RWPE2 (cell line): ENCODE measurements around the gene RAB1B.

Source experiments
- ATAC-seq: fragments of 200-7000 bp; cut with Tn5 transposase; 3 replicates; pipeline ENCODE4 v1.9.1; 2021; ENCODE audit warnings: low read depth
- DNase-seq: peaks from one replicate; pipeline ENCODE4 v3.0.0-alpha.2; 2020; ENCODE audit warnings: low spot score
- H3K27ac ChIP-seq: fragments of 450-650 bp; 2 replicates; pipeline ENCODE4 v1.5.1; 2017; ENCODE audit warnings: mild to moderate bottlenecking; ENCODE audit not compliant: poor library complexity, severe bottlenecking
- H3K27me3 ChIP-seq: fragments of 250-450 bp; sonication (Bioruptor Pico); 2 replicates; pipeline ENCODE4 v1.5.1; 2021; ENCODE audit warnings: mild to moderate bottlenecking, moderate library complexity; ENCODE audit not compliant: insufficient read depth, poor library complexity, severe bottlenecking
- H3K36me3 ChIP-seq: fragments of 250-450 bp; sonication (Bioruptor Pico); 2 replicates; pipeline ENCODE4 v1.5.1; 2020; ENCODE audit warnings: low read depth, mild to moderate bottlenecking, moderate library complexity
- H3K4me1 ChIP-seq: fragments of 250-450 bp; sonication (Bioruptor Pico); 2 replicates; pipeline ENCODE4 v1.5.1; 2021; ENCODE audit warnings: mild to moderate bottlenecking, moderate library complexity; ENCODE audit not compliant: insufficient read depth, poor library complexity, severe bottlenecking
- H3K4me3 ChIP-seq: fragments of 250-450 bp; sonication (Bioruptor Pico); 2 replicates; pipeline ENCODE4 v1.5.1; 2021; ENCODE audit warnings: mild to moderate bottlenecking, moderate library complexity; ENCODE audit not compliant: severe bottlenecking
- H3K9me3 ChIP-seq: fragments of 250-450 bp; sonication (Bioruptor Pico); 2 replicates; pipeline ENCODE4 v1.5.1; 2021; ENCODE audit warnings: mild to moderate bottlenecking, moderate library complexity; ENCODE audit not compliant: severe bottlenecking
- CTCF ChIP-seq: fragments of 450-650 bp; IDR thresholded peaks from one replicate; pipeline ENCODE4 v1.5.1; 2017; ENCODE audit warnings: mild to moderate bottlenecking, moderate library complexity; ENCODE audit not compliant: poor library complexity, severe bottlenecking

Gene RAB1B

DNA sequence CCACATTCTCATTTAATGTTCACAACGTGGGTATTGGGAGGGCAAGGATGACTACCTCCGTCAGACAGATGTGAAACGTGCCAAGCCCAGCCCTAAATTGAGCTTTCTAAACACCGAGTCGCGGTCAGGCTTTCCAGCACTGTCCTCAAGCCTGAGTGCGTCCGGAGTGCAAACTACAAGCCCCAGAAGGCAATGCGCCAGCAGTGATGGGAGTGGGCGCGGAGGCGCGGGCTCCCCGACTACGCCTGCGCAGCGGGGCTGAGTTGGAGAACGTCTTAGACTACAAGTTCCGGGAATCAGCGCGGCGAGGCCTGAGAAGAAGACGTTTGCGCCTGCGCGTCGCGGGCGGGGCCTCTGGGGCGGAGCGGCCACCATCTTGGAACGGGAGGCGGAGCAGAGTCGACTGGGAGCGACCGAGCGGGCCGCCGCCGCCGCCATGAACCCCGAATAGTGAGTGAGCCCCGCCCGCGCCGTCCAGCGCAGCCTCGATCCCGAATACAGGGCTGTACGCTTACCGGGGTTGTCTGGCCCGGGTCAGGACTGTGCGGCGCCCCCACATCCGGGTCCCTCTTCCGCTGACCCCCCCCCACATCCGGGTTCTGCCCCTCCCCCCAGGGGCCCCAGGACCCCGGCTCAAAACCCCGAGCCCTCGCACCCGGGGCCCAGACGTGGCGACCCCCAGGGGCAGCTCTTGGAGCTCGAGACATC is at the start of gene RAB1B:
Gene RAB1B, plus strand, starts transcription at position 396 of the 708 bp plus-strand sequence. Its CDS starts 41 bp downstream, at position 437.
- H3K27me3 ChIP-seq: no peaks in the 10 kb centered on the region
- DNase-seq (peak; percentile 99), ATAC-seq (peak; percentile 80)
- no peaks in the 10 kb centered on the region for H3K9me3 ChIP-seq
- H3K36me3 ChIP-seq: peaks cover 47% of the 10 kb centered on the region
- TF ChIP-seq CTCF: no peak
- H3K4me3 ChIP-seq: peak within 1 kb of the TSS; percentile 52
- H3K27ac ChIP-seq: peak within 1 kb of the TSS; percentile 82
- H3K4me1 ChIP-seq: no peaks in the 10 kb centered on the region

DNA sequence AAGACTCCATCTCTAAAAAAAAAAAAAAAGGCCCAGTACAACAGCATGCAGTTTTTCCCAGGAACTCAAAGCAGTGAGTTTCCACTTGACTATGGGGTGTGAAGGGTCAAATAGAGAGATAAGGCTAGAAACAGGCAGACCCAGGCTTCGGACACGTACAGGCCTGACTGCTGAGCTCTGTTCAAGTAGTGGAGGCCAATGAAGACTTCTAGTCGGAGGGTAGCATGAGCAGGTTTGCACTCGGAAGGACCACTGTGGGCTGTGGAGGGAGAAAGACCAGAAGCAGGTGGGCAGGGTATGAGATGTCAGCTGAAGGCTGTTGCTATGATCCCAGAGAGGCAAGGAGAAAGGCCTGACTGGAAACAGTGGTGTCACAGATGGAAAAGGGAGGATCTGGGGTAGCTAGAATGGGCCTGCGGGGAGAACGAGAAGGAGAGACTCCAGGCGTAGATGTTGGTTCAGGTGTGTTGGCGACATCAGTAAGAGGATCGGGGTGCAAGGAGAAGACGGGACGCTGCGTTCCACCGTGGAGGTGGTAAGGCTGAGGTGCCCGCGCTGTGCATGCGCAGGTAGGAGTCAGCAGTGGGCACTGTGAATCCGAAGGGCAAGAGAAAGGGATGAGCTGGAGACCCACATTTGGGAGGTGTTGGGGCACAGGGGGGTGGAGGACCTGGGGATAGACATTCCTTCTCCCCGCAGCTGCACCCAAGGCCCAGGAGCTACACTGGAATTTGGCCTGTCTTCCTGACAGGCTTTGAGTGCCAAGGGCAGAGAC is 49.4 kb upstream of the RAB1B start:
- H3K4me3 ChIP-seq: no peak overlapping the region
- H3K9me3 ChIP-seq: no peaks in the 10 kb centered on the region
- no peak overlapping the region for H3K27ac ChIP-seq
- H3K36me3 ChIP-seq: peaks cover 32% of the 10 kb centered on the region
- no peaks in the 10 kb centered on the region for H3K27me3 ChIP-seq
- no peak for TF ChIP-seq CTCF
- no peaks in the 10 kb centered on the region for H3K4me1 ChIP-seq
- ATAC-seq: no peak
- DNase-seq: peak; percentile 38

DNA sequence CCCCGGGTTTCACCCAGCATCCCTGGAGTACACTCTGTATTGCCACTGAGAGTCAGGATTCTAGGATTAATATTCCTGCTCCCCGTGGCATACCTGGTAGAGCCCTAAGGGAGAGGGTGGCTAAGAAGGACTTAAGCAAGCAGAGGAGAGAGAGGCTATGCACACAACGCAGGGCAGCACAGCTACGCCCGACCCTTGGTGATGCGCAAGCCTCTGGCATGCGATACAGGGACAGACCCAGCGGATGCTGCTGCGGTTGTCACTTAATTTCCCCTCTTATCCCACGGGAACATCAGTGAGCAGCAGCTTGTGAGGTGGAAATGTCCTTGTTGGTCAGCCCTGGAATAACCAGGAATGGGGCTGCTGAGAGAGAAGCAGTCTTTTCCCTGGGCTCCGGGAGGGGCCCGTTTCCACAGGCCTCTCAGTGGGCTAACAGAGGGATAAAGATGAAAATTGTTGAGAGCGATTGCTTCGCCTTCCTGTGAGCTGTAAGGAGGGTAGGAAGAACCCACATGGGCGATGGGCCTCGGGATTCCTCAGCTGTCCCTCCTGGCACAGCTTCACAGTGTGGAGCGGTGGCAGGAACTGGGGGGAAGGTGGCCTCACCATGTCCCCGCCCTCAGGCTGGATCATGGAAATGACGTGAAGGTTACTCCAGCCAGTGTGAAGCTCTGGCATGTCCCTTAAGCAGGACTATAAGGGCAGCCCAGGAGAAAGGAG is 48.4 kb upstream of the RAB1B start:
- no peaks in the 10 kb centered on the region for H3K27me3 ChIP-seq
- H3K4me3 ChIP-seq: no peak overlapping the region
- ATAC-seq: no peak
- peak; percentile 36 for DNase-seq
- no peaks in the 10 kb centered on the region for H3K9me3 ChIP-seq
- TF ChIP-seq CTCF: no peak
- H3K27ac ChIP-seq: no peak overlapping the region
- H3K36me3 ChIP-seq: peaks cover 34% of the 10 kb centered on the region
- H3K4me1 ChIP-seq: no peaks in the 10 kb centered on the region

DNA sequence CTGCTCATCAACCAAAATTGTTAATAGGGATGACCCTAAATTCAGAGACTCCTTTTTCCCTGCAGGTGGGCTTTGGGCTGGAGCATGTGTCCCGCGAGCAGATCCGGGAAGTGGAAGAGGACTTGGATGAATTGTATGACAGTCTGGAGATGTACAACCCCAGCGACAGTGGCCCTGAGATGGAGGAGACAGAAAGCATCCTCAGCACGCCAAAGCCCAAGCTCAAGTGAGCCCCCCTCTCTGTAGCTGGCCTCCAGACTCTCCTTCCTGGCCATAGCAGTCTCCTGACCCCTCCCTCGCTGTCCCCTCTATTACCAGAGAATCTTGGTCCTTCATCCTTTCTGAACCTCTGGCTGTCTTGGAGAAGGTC is 47.9 kb upstream of the RAB1B start:
- Histone ChIP-seq H3K27ac (no peak overlapping the region), H3K4me3 (no peak overlapping the region), H3K9me3 (no peaks in the 10 kb centered on the region), H3K27me3 (no peaks in the 10 kb centered on the region), H3K36me3 (peaks cover 33% of the 10 kb centered on the region), H3K4me1 (no peaks in the 10 kb centered on the region)
- DNase-seq (no peak), ATAC-seq (no peak)
- TF ChIP-seq CTCF: no peak
